GM12878 (cell line): ENCODE data around the gene C2orf66. TPM values are rescaled to one million over a fixed set of nuclear protein-coding genes. Genes with fewer than 3 reads are reported as not detected.

Source experiments
- CUX1 ChIP-seq: IDR thresholded peaks from 2 replicates; pipeline ENCODE4 v1.6.1; 2012; ENCODE audit warnings: improper control_type of control experiment, low read depth, low read length; ENCODE audit not compliant: insufficient replicate concordance
- E2F8 ChIP-seq: fragments of 450-650 bp; IDR thresholded peaks from 2 replicates; pipeline ENCODE4 v1.6.1; 2018; ENCODE audit warnings: mild to moderate bottlenecking, low read depth, moderate library complexity; ENCODE audit not compliant: partially characterized antibody
- ESRRA ChIP-seq: IDR thresholded peaks from 2 replicates; pipeline ENCODE4 v1.6.1; 2012; ENCODE audit warnings: mild to moderate bottlenecking, low read length, improper control_type of control experiment
- polyA plus RNA-seq, 11 experiments: library from polyadenylated mRNA; depleted of rRNA in 4 of 11; unstranded in 6 of 11; stranded (reverse) in 5 of 11; fragments of >200 nt; fragmentation: Nextera tagmentation in 4 of 11; fragmentation: Illumina TruSeq in 1 of 11; extraction: Ambion mirVana in 4 of 11; extraction: Trizol in 1 of 11; gene quantifications; 1 replicate in 1 of 11; 2 replicates in 10 of 11; pipeline versions ENCODE4 v1.2.1 to v1.2.3, GENCODE V29; 2011 to 2016; ENCODE audit warnings: inconsistent platforms in 2 of 11, missing spikeins in 2 of 11, low read depth in 1 of 11
- total RNA-seq, 4 experiments: library from RNA; depleted of rRNA in 3 of 4; stranded (reverse); fragments of >200 nt in 3 of 4; fragmentation: Illumina TruSeq in 1 of 4; extraction: Trizol in 1 of 4; gene quantifications; 2 replicates each; pipeline versions ENCODE4 v1.2.1 to v1.2.3, GENCODE V29; 2013 to 2021

Gene C2orf66
- total and polyA plus RNA-seq, 10 of the 15 experiments (the other 5 are each of a cell fraction or from before 2014, with no cell fraction given): 0.04 to 0.10 (median 0.07) TPM; not detected in 7

DNA sequence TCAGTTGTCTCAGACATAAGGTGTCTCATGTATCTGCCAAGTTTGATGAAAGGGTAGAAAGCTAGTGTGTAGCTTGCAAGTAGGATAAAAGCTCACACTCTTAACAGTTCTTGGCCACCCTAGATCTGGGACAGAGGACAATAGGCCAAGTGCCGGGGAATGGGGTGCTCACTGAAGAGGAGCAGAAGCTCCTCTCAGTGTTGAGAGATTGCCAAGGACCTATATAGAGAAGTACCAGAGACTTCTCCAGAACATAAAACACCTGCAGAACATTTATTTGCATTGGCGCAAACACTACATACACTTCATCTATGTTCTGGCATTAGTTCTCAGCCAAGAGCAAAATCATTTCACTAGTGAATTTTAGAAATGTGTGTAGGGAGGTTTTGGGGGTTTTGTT lies 6.8 kb downstream of the C2orf66 start (continued):
- no peak for TF ChIP-seq CUX1
- no peak for TF ChIP-seq ESRRA
- no peak for TF ChIP-seq E2F8
